HCT116 (cell line): ENCODE measurements around the gene GPATCH8.
A peak's percentile ranks its signal among the peaks of the same experiment; 100 is the strongest.
"Not testable (repeated sequence)": the region's sequence is repeated elsewhere in the genome, so short reads cannot be mapped to it uniquely, and the experiment has no call there.

Source experiments
- CBX3 ChIP-seq: IDR thresholded peaks from 2 replicates; pipeline ENCODE4 v1.6.1; 2012; ENCODE audit warnings: low read depth
- CEBPB ChIP-seq: IDR thresholded peaks from 2 replicates; pipeline ENCODE4 v1.6.1; 2012; ENCODE audit warnings: low read depth
- EGR1 ChIP-seq: IDR thresholded peaks from 2 replicates; pipeline ENCODE4 v1.6.1; 2012; ENCODE audit warnings: low read depth
- POLR2A ChIP-seq: IDR thresholded peaks from 2 replicates; pipeline ENCODE4 v1.7.0; 2011; ENCODE audit warnings: borderline replicate concordance; ENCODE audit not compliant: insufficient read depth, insufficient read length; ENCODE audit errors: extremely low read depth
- SP1 ChIP-seq: IDR thresholded peaks from 2 replicates; pipeline ENCODE4 v1.6.1; 2012; ENCODE audit warnings: low read depth
- SRF ChIP-seq: IDR thresholded peaks from 2 replicates; pipeline ENCODE4 v1.6.1; 2012; ENCODE audit warnings: low read depth
- TF ChIP-seq, protein P1 (sequence below), 3 experiments: fragments of 200-600 bp in 1 of 3; sonication (generic) in 1 of 3; IDR thresholded peaks in 2 of 3; conservative IDR thresholded peaks in 1 of 3; 2 replicates each; pipeline ENCODE4 v1.5.1; 2012 to 2017; ENCODE audit warnings: low read depth in 2 of 3, low read length in 2 of 3, antibody characterized with exemption in 1 of 3, borderline replicate concordance in 1 of 3, control low read depth in 1 of 3, mild to moderate bottlenecking in 1 of 3, mixed read lengths in 1 of 3, mixed run types in 1 of 3, moderate library complexity in 1 of 3; ENCODE audit not compliant: insufficient read depth in 1 of 3
- TF ChIP-seq, protein P2 (sequence below): IDR thresholded peaks from 2 replicates; pipeline ENCODE4 v1.6.1; 2012
- TF ChIP-seq, protein P3 (sequence below): IDR thresholded peaks from 2 replicates; pipeline ENCODE4 v1.6.1; 2012

DNA sequence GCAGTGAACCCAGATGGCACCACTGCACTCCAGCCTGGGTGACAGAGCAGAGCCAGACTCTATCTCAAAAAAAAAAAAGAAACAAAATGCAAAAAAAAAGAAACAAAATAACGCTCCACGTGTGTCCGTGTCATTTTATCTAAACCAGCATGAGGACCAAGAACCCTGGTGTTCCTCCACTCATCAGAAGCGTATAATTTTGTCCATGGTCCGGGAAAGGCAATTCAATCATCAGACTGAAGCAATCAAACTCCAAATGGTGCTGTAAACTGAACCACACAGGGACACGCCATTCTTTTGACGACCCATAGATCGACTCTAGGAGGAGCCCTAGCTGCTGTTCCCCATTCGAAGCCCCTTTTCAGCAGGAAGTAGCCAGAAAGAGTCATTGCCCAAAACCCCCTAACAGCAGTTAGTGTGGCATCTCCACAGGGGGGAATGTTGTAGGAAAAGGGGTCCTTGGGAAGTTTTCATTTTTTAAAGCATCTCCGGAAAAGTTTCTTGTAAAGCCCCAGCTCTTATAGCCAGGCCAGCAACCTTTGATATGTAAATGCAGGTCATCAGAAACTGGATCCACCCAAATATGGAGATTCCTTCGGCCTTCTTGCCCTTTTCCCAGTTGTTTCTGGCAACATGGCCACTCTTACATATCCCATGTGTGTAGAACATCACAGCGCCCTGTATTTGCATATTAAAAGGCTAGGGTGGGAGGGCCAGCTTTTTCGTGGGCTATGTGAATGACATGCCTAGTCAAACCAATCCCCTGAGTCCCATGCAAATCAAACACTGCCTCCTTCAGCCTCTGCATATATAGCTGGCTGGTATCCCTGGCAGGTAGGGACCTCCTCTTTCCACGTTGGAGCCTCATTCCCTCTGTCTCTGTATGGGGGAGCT lies 8.3 kb upstream of the GPATCH8 start:
- TF ChIP-seq, protein P1, sequence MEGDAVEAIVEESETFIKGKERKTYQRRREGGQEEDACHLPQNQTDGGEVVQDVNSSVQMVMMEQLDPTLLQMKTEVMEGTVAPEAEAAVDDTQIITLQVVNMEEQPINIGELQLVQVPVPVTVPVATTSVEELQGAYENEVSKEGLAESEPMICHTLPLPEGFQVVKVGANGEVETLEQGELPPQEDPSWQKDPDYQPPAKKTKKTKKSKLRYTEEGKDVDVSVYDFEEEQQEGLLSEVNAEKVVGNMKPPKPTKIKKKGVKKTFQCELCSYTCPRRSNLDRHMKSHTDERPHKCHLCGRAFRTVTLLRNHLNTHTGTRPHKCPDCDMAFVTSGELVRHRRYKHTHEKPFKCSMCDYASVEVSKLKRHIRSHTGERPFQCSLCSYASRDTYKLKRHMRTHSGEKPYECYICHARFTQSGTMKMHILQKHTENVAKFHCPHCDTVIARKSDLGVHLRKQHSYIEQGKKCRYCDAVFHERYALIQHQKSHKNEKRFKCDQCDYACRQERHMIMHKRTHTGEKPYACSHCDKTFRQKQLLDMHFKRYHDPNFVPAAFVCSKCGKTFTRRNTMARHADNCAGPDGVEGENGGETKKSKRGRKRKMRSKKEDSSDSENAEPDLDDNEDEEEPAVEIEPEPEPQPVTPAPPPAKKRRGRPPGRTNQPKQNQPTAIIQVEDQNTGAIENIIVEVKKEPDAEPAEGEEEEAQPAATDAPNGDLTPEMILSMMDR (IDR thresholded peaks at IDR 0.05 in 2 of 3, conservative IDR thresholded peaks at IDR 0.05 in 1 of 3; ENCODE audit: borderline replicate concordance in 1 of 3, insufficient read depth in 1 of 3, low read depth in 2 of 3, low read length in 2 of 3) = peak in 2 of 3 experiments; percentile 6 to 32; a peak in 2 of 6 replicates
- TF ChIP-seq, protein P2, sequence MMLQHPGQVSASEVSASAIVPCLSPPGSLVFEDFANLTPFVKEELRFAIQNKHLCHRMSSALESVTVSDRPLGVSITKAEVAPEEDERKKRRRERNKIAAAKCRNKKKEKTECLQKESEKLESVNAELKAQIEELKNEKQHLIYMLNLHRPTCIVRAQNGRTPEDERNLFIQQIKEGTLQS = not testable (repeated sequence)
- TF ChIP-seq POLR2A, SRF, CEBPB, CBX3, SP1, EGR1: not testable (repeated sequence)
- TF ChIP-seq, protein P3, sequence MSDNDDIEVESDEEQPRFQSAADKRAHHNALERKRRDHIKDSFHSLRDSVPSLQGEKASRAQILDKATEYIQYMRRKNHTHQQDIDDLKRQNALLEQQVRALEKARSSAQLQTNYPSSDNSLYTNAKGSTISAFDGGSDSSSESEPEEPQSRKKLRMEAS = not testable (repeated sequence)
